ENCODE measurements around the gene NKRF.

DNA sequence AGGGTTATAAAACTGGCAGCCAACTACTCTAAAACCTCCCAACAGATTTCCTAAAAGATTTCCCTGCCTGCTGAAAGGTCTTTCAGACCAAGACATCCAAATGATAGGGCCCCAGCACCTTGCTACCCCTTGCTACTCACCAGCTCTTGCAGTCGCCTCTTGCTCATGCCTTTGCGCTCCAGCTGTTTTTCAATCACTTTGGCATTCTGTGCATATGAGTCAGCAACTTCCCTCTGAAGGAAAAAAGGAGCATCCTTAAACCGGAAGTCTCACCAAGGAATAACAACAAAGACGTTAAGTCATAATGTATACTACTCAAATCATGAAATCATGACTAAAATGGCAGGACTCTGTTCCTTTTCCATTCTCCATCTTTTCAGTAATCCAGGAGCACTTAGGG lies 65.0 kb downstream of the NKRF start:
- no peak for TF ChIP-seq ZBTB11 (tag by site-specific recombination; conservative IDR thresholded peaks at IDR 0.05; ENCODE audit: low read depth)
- TF ChIP-seq ZNF133 (tag by site-specific recombination; IDR thresholded peaks at IDR 0.05): no peak
- TF ChIP-seq CTCF (tag by site-specific recombination; IDR thresholded peaks at IDR 0.05): no peak

Measured in HEK293 (cell line).